Muscle layer of colon (tissue), 2 donors: Measurements from ENCODE around the gene WDR46.
"Not testable (repeated sequence)": the region's sequence is repeated elsewhere in the genome, so short reads cannot be mapped to it uniquely, and the experiment has no call there.

Experiments
- H3K27ac ChIP-seq: one replicate; pipeline ENCODE4 v1.7.0; 2013; ENCODE audit warnings: low read depth, mild to moderate bottlenecking, low read length, moderate library complexity
- H3K27me3 ChIP-seq, 2 donors: one replicate each; pipeline ENCODE4 v1.7.0; 2013; ENCODE audit warnings: low read length in 2 of 2, mild to moderate bottlenecking in 2 of 2; ENCODE audit not compliant: insufficient read depth in 2 of 2, control insufficient read depth in 1 of 2
- H3K36me3 ChIP-seq: one replicate; pipeline ENCODE4 v1.7.0; 2013; ENCODE audit warnings: mild to moderate bottlenecking, low read length; ENCODE audit not compliant: insufficient read depth
- H3K4me1 ChIP-seq: one replicate; pipeline ENCODE4 v1.7.0; 2013; ENCODE audit warnings: mild to moderate bottlenecking, low read length; ENCODE audit not compliant: insufficient read depth
- H3K4me3 ChIP-seq, 2 donors: one replicate each; pipeline ENCODE4 v1.7.0; 2013; ENCODE audit warnings: low read length in 2 of 2, low read depth in 1 of 2, mild to moderate bottlenecking in 1 of 2, moderate library complexity in 1 of 2
- H3K9ac ChIP-seq: one replicate; pipeline ENCODE4 v1.7.0; 2013; ENCODE audit warnings: low read length
- H3K9me3 ChIP-seq: one replicate; pipeline ENCODE4 v1.7.0; 2013; ENCODE audit warnings: mild to moderate bottlenecking, low read length
- donor health status: abdominal sarcoma.
- donor health status: Adenocarcinoma of cecum.

WDR46 gene

DNA sequence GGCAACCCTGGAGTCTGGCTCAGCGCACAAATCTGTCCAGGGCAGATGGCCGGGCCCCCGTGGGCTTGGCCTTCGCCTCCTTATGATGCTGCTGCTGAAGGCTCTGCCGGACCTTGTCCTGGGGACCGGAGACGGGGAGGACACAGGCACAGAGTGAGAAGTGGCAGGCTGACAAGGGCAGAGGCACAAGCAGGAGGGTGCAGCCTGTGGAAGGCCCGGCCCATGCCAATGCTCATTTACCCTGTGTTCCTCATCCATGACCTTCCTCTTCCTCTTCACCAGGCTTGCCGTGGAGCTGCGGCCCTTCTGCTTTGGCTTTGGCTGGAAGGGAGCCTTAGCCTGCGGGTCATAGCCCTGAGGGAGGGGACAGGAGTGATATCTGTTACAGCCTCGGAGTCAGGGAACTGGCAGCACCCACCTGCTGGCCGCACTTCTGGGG is 9.8 kb downstream of the WDR46 start:
- H3K27me3 ChIP-seq: no peaks in the 10 kb centered on the region
- no peak overlapping the region for H3K9ac ChIP-seq
- peaks cover 29% of the 10 kb centered on the region for H3K4me1 ChIP-seq
- H3K9me3 ChIP-seq: no peaks in the 10 kb centered on the region
- peaks cover 50% of the 10 kb centered on the region for H3K36me3 ChIP-seq
- H3K4me3 ChIP-seq: no peak overlapping the region
- H3K27ac ChIP-seq: no peak overlapping the region

DNA sequence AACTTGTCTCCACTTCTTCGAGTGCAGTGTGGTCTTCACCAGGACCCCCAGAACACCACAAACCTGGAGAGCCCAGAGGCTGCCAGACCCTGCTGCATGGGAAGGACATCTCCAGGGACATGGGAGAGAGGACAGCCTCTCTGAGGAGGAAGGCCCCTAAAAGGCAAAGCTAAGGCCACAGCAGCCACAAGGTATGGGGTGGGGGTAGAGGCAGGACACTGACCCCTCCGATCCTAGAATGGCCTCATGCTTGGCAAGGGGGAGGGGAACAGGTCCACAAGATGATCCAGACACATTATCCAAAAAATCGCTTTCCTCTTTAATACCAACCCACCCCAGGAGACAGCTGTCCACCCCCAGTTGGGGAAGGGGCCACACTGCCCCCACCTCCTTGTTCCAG is 10.2 kb downstream of the WDR46 start:
- Histone ChIP-seq H3K9me3 (no peaks in the 10 kb centered on the region), H3K9ac (no peak overlapping the region), H3K27ac (no peak overlapping the region), H3K4me3 (no peak overlapping the region), H3K27me3 (no peaks in the 10 kb centered on the region), H3K36me3 (peaks cover 47% of the 10 kb centered on the region), H3K4me1 (peaks cover 34% of the 10 kb centered on the region)

GRCh38 chr6:33278392-33278741 is 10.7 kb downstream of the WDR46 start:
- Histone ChIP-seq H3K9ac (no peak overlapping the region), H3K27ac (peak overlapping the region; percentile 96), H3K27me3 (no peaks in the 10 kb centered on the region), H3K9me3 (no peaks in the 10 kb centered on the region), H3K36me3 (peaks cover 45% of the 10 kb centered on the region), H3K4me3 (peak overlapping the region in 1 of 2 donors; percentile 57), H3K4me1 (peaks cover 37% of the 10 kb centered on the region)

- H3K36me3 ChIP-seq: peaks cover 50% of the 10 kb centered on the region
Measured at GRCh38 chr6:33277663-33278391, 11.2 kb downstream of the WDR46 start.

DNA sequence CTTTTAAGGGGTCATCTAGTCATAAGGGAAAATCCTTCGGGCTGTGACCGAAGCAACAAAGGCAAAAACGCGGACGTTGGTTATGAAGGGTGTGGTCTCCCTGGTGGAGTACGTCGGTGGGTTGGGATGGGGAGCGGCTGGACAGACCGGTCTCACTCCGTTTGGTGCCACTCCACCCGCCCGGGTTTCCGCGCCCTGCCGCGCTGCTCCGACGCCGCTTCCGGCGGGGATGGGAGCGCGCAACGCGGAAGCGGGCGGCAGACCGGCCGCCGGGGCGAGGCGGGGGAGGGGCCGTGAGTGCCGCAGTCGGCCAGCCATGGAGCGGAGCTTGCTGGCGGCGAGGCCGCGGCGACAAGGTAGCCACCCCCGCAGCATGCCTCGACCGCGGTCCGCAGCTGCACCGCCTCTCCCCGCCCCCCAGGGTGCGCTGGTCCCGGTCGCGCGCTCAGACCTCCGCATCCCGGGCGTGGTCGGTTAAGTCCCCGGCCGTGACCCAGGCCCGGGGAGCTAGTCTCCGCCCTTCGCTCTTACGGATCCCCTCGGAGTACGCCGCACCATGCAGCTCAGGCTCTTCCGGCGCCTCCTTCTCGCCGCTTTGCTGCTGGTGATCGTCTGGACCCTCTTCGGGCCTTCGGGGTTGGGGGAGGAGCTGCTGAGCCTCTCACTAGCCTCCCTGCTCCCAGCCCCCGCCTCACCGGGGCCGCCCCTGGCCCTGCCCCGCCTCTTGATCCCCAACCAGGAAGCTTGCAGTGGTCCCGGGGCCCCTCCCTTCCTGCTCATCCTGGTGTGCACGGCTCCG is 12.0 kb downstream of the WDR46 start, which contains the start of gene B3GALT4:
B3GALT4 (plus strand) TSS at position 260 of the 799 bp plus-strand sequence; CDS start at position 557, 297 bp downstream.
- Histone ChIP-seq H3K36me3 (peaks cover 44% of the 10 kb centered on the region), H3K4me1 (peaks cover 48% of the 10 kb centered on the region), H3K27ac (peak within 1 kb of the TSS; percentile 96), H3K9ac (peak within 1 kb of the TSS; percentile 45), H3K9me3 (no peaks in the 10 kb centered on the region), H3K4me3 (peak within 1 kb of the TSS; percentile 57 to 69), H3K27me3 (no peaks in the 10 kb centered on the region)

More at GRCh38 chr6:33277663-33278391, 11.2 kb downstream of the WDR46 start:
- Histone ChIP-seq H3K9ac (peak overlapping the region; percentile 29), H3K4me1 (peaks cover 42% of the 10 kb centered on the region), H3K27ac (peak overlapping the region; percentile 96), H3K27me3 (no peaks in the 10 kb centered on the region), H3K4me3 (peak overlapping the region; percentile 57 to 69), H3K9me3 (no peaks in the 10 kb centered on the region)

- Histone ChIP-seq H3K36me3 (peaks cover 41% of the 10 kb centered on the region), H3K27me3 (no peaks in the 10 kb centered on the region), H3K4me1 (peaks cover 48% of the 10 kb centered on the region), H3K4me3 (peak overlapping the region; percentile 57 to 69), H3K9me3 (no peaks in the 10 kb centered on the region), H3K9ac (peak overlapping the region; percentile 45), H3K27ac (peak overlapping the region; percentile 96)
Measured at GRCh38 chr6:33276581-33276863, 12.5 kb downstream of the WDR46 start.

DNA sequence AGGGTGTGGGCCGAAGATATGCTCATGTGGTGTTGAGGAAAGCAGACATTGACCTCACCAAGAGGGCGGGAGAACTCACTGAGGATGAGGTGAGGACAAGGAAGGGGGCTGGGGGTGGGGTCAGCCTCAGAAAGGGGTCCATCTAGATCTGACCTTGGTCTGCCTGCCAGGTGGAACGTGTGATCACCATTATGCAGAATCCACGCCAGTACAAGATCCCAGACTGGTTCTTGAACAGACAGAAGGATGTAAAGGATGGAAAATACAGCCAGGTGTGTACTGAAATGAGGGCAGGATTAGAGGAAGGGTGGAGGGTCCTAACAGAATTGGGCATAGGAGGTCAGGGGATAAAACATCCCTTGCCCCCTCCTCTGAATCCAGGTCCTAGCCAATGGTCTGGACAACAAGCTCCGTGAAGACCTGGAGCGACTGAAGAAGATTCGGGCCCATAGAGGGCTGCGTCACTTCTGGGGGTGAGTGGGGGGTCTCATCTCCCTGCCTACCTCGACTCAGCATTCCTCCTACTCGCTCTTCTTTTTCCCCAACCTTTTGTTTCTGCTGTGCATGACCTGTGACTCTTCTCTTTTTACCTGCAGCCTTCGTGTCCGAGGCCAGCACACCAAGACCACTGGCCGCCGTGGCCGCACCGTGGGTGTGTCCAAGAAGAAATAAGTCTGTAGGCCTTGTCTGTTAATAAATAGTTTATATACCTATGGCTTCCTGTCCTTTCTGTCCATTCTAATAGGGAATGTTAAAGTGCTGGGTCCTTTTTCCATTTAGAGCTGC is 13.1 kb downstream of the WDR46 start:
- peaks cover 48% of the 10 kb centered on the region for H3K4me1 ChIP-seq
- H3K27me3 ChIP-seq, H3K27ac ChIP-seq, H3K9me3 ChIP-seq: not testable (repeated sequence)
- peaks cover 41% of the 10 kb centered on the region for H3K36me3 ChIP-seq
- peak overlapping the region; percentile 57 to 69 for H3K4me3 ChIP-seq
- peak overlapping the region; percentile 45 for H3K9ac ChIP-seq

GRCh38 chr6:33273924-33274902 is 14.8 kb downstream of the WDR46 start:
- H3K9me3 ChIP-seq: no peaks in the 10 kb centered on the region
- H3K36me3 ChIP-seq: peaks cover 38% of the 10 kb centered on the region
- peaks cover 48% of the 10 kb centered on the region for H3K4me1 ChIP-seq
- H3K27me3 ChIP-seq: no peaks in the 10 kb centered on the region
- H3K9ac ChIP-seq: no peak overlapping the region
- H3K4me3 ChIP-seq: no peak overlapping the region
- H3K27ac ChIP-seq: no peak overlapping the region

DNA sequence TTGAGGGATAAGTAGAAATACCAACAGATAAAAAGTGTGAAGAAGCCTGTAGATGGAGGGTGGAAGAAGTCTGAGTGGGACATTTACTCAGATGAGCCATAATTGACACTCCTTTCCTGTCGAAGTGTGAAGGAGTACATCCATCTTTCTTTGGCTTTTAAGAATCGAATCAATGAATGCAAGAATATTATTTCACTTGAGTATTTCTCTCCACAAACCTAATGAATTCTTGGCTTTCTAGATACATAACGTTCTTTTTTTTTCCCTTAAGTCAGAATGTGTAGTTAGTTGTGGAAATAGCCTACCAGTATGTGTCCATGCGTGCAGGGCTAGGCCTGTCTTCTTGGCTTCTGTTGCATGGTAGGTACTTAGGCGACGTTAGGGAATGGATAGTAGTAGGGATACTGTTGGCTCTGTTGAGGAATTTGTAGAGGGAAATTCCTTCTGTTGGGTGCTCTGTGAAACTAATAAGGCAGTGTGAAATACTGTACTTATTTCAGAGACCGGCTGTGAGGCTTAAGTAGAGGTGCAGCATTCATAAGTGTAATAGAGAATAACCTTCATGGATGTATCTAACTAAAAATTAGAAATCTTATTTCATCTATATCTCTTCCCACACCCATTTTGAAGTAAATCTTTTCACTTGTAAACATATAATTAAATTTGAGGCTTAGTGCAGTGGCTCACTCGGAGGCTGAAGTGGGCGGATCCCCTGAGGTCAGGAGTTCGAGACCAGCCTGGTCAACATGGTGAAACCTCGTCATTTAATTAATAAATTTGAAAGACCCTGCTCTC is 15.7 kb downstream of the WDR46 start:
- no peaks in the 10 kb centered on the region for H3K9me3 ChIP-seq
- H3K36me3 ChIP-seq: peaks cover 47% of the 10 kb centered on the region
- H3K27me3 ChIP-seq: no peaks in the 10 kb centered on the region
- peaks cover 48% of the 10 kb centered on the region for H3K4me1 ChIP-seq
- peak overlapping the region; percentile 97 for H3K27ac ChIP-seq
- H3K4me3 ChIP-seq: peak overlapping the region in 1 of 2 donors; percentile 98
- peak overlapping the region; percentile 41 for H3K9ac ChIP-seq
